G401 (cell line): ENCODE results near the gene ATRAID. TPM values are rescaled to one million over a fixed set of nuclear protein-coding genes. Genes with fewer than 3 reads are reported as not detected.

ENCODE experiments used
- DNase-seq: peaks from one replicate; pipeline ENCODE4 v3.0.0-alpha.2; 2015; ENCODE audit warnings: low spot score
- in situ Hi-C: cut with HindIII; loops from 2 replicates; pipeline ENCODE4 v1.10.0; 2016; ENCODE audit warnings: low sequenced_read_pairs, mixed read lengths
- total RNA-seq: library from RNA; depleted of rRNA; stranded (reverse); fragments of >200 nt; shearing (Covaris generic); gene quantifications from 2 replicates; pipeline ENCODE4 v1.2.3, GENCODE V29; 2014

The ATRAID gene
- total RNA-seq, 1 experiment from 2014 or later: 130 TPM

DNA sequence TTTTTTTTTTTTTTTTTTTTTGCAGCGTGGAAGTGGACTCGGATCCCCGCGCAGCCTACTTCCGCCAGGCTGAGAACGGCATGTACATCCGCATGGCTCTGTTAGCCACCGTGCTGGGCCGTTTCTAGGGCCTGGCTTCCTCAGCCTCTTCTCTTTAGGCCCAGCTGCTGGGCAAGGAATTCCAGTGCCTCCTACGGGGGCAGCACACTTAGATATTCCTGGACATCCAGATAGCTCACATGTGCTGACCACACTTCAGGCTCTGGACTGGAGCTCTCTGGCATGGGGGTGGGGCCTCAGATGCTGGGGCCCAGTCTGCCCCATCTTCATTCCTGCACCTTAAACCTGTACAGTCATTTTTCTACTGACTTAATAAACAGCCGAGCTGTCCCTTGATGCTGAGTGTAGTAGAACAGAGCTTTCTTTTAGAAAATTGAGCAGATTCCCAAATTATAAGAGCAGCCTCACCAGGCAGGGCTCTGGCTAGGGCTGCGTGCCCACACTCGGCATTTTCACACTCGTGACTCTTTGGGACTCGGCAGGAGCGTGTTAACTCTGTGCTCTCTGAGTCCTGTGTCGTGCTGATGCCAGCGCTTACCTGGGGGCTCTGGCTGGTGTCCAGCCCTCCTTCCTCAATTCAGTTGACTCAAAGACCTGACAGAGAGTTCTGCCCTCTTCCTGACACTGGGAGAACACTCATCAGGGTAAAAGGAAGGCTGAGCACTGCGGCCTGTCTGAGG, 31.7 kb downstream of the ATRAID start:
- no peak for DNase-seq
- in situ Hi-C loops: no loop called here

DNA sequence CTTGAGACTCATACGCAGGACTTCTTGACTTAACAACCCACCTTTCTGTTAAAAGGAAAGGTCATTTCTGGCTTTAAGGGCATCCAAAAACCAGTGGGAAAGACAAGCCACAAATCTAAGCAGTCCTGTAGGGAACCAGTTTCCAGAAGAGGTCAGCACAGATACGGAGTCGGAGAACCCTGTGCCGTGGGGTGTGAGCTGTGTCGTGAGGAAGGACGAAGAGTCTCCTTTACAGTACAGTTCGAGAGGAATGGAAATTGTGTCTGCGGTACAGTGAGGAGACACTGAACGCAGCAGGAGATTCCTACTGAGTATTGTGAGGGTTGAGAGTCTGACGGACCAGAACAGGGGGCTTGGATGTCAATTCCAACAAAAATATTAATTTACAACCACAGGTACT, 33.3 kb downstream of the ATRAID start:
- in situ Hi-C loops: no loop called here
- DNase-seq: no peak

DNA sequence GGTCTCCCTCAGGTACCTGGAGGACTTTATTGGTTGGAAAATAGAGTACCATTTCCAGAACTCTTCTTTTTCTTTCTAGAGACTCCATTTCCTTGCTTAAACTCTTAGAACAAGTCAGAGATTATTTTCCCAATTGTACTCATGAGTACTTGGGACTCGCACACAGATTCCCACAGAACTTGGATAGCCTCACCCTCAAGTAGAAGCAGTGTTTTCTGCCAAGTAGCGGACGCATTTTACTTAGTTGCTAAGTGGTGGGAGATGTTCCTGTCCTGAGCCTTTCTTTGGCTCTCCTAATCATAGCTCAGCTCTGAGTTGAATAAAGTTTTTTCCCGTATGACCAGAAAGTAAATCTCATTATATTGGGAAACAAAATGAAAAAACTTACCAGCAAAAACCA, 33.8 kb downstream of the ATRAID start:
- in situ Hi-C loops: no loop called here
- no peak for DNase-seq

DNA sequence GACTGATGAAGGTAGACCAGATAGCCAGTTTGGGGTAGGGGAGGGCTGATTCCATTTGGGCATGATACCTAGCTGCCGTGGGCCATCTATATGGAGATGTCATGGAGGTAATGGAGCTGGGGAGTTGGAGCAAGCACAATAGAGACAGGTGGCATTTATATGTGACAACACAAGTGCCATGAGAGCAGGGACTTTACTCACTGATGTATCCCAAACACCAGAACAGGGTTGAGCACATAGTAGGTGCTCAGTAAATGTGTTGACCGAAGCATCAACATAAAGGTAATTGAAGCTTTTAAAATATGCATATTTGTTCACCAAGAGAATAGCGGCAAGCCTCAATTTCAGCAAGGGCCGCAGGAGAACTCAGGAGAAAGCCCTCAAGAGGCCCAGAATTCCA, 36.1 kb downstream of the ATRAID start:
- no peak for DNase-seq
- in situ Hi-C loops: no loop called here

DNA sequence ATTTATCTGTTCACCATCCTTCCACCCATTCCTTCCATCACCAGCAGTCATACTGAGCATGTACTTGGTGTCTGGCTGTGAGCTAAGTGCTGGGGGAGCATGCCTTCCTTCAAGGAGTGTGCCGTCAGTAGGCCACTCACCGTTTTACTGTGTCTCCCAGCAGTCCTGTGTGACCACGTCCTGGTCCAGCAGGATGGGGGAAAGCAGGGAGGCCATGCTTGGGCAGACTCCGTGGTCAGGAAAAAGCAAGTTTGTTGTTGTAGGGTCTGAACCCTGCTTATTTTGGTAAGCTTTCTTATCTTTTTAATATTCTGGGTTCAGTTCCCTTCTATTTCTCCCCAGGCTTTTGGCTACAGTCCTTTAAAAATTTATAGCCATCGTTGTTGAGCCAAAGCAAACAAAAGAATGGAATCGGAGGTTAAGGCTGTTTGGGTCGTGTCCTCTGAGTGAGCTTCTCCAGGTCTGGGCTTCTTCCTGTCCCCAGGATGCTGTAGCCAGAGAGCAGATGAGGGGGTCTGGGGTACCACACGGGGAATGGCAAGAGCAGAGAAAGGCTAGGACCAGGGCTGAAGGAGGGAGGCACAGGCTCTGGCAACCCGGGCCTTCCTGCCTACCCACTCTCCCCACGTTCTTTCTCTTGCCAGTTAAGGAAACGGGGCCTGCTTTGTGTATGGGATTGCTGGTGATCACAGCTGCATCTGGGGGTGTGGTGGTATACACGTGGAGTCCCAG, 37.5 kb downstream of the ATRAID start:
- in situ Hi-C loops: no loop called here
- DNase-seq: no peak

DNA sequence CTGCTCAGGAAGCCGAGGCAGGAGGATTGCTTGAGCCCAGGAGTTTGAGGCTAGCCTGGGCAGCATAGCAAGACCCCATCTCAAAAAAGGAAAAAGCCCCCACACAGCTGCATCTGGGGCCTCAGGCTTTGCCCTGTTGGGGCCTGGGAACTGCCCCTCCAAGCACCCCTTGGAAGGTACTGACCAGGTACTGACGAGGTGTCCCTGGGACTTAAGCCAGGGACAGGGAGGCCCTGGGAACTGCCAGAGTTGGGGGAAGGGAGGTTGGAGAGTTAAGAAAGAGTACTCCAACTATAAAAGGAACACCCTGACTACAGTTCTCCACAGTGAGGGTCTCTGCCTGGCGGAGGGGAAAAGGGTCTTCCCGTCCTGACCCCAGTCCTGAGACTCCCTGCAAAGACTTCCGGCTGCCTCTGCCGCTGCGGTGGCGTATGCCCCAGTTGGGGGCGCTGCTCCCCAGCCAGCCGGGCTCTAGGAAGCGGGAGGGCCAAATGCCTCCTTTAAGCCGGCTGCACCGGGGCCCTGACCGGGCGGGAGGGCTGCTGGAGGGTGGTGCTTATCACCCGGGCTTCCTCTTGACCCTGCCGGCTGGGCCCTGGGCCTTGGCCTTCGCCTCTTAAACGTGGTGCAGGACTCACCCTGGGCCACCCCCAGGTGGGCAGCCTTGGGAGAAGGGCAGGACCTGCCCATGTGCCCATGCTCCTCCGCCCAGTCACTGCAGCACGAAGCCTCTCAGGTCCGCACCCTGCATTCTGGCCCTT, 38.2 kb downstream of the ATRAID start:
- in situ Hi-C loops: no loop called here

DNA sequence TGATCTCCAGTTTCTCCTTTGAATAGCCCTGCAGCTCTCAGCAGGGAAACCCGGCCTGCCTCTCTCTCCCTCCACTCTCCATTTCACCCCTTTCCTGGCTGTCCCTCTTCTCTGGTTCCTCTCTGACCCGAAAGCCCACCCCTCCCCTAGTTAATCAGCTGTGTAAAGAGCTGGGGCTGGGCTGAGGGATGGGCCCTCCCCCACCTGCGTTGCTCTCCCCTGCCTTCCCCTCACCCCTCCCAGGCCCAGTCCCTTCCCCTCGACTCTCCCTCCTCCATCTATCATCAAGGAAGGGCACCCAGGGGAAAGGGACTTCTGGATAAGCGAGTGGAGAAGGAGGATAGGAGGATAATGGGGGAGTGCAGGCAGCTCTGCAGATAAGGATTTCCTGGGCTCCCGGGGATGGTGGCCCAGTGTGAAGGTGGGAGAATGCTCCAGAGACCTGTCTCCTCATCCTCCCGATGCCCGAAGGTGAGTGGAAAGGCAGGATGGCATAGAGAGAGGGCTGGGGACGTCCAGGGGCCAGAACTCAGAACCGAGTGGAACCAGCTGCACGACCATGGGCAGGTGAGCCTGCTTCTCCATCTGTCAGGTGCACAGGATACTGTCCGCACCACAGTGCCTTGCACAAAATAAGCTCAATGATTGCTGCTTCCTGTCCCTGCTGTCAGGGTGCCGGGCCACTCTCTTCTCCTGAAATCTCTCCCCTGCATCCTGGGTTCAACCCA, 39.0 kb downstream of the ATRAID start:
- DNase-seq: no peak
- in situ Hi-C loops: no loop called here

More for the DNA sequence above, 38.2 kb downstream of the ATRAID start:
- DNase-seq: peak; percentile 9

DNA sequence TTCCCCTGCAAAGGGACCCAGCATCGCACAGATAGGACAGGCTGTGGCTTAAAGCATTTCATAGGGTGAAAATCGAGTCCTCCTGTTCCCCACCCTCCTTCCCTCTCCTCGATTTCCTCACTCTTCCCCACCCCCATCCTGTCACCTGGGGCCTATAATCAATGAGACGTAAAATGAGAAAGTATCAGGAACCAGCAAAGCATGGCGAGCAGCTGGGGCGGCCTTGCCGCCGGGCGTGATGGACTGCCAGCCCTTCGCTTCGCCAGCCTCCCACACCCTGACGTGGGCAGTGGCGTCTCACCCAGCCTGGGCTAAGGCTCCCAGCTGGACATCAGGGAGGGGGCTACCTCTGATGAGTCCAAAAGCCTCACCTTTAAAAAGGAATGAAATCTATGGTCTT, 39.9 kb downstream of the ATRAID start:
- DNase-seq: no peak
- in situ Hi-C loops: no loop called here

DNA sequence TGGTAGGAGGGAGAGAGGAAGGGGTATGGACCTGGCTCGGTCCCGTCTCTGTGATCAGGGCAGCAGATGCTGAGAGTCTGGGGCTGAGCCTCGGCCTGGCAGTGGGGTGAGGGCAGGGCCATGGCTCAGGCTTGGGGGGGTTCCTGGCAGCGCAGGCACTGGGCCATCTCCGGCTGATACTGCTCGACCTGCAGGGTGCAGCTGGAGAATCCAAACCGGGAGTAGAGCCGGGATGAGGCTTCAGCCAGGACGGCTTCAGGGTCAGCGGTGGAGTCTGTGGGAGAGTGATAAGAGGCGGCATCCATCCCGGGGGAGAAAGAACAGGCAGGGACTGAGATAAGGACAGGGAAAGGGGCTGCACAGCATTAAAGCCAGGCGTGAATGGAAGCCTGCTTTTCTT, 43.3 kb downstream of the ATRAID start:
- DNase-seq: no peak
- in situ Hi-C loops: no loop called here

DNA sequence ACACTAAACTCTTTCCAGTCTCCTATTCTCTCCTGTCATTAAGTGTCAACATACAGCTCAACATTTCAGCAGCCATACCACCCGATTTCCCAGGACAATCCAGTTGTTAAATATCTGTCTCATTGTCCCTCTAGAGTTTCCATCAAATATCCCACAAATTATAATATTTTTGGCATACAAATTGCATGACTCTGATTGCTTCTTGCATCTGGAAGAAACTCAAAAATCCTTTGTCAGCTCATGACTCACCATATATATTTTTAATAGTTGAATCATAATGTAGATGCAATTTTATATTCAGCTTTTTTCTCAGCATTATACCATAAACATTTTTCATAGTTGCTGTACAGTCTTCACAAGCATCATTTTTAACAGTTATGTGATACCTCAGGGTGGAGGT, 43.8 kb downstream of the ATRAID start:
- in situ Hi-C loops: no loop called here
- no peak for DNase-seq

DNA sequence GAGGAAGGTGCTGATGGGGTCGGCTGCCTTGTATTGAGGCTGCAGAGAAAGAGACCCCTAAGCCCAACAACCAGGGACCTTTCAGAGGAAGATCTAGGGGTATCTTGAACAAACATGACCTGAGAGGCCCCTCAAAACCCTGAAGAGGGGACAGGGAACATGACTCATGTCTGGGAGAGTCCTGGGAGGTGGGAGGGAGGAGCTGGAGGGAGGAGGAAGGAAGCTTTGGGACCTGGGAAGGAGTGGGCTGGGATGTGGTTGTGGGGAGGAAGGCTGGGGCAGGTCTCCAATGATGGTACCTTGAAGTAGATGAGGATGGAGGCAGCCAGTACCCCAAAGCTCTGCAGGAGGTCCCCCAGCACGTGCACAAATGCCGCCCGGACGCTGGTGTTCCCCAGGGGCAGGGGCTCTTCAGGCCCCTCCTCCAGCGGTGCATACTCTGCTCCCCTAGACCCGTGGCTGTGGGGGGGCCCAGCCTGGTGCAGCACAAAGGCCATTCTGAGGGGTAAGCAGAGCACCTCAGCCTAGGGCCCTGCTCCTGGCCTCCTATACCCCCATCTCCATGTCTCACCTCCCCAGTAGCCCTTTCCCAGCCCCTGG, 45.1 kb downstream of the ATRAID start:
- no peak for DNase-seq
- in situ Hi-C loops: no loop called here

DNA sequence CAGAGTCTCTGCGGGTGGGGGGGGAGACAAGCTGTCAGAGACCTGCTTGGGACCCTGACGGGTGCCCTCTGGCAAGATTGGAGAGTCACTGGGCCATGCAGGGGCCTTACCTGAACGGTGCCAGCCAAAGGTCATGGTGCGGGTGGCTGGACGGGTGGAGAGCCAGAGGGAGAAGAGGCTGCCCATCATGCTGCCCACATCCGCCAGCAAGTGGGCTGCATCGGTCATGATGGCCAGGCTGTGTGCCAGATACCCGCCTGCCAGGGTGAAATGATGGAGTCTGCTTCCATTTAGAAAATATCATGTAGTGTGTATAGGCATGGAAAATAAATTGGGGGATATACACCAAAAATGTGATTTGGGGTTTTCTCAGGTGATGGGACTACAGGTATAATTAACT, 46.2 kb downstream of the ATRAID start:
- in situ Hi-C loops: no loop called here
- DNase-seq: no peak

DNA sequence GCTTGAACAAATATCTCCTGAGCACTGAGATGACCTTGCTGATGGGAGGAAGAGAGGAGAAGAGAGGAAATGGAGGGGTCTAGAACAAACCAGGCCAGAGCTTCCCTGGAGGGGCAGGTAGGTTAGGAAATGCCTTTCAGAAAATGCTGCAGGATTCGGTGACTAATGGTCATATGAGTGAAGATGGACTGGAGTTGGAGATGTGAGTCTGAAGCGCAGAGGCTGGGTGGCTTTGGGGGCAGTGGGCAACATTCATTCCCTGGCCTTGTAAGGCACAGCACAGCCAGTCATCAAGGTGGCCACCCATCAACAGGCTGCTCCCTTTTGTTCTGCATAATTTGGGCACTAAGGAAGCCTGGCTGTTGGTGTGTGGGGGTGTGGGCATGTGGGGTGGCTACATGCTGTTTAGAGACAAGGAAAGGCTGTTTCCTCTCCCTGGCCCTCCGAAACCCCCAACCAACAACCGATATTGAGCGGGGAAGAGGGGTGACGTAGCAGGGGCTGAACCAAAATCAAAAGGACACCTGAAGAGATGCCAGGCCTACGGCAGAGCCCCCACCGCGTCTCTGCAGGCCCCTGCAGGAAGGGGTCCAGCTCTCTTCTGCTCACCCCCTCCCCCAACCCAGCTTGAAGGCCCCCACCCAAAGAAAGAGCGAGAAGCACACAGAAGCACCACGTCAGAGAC, 49.5 kb downstream of the ATRAID start:
- in situ Hi-C loops: no loop called here
- no peak for DNase-seq

DNA sequence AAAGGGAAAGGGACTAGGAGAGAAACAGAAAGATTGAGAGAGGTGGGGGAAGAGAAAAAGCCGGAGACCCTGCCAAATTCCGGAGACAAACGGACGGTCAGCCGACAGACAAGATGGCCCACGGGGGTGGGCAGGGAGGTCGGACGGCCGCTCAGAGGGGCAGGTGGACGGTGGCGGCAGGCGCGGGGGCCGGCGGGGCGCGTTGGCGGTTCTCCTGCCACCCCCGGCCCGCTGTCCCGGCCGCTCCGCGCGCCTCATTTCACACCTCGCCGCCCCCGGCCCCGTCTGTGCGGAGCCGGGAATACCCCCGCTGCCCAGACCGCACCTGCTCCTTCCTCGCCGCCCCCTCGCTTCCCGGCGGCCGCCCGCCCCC, 50.1 kb downstream of the ATRAID start:
- in situ Hi-C loops: no loop called here
- no peak for DNase-seq

DNA sequence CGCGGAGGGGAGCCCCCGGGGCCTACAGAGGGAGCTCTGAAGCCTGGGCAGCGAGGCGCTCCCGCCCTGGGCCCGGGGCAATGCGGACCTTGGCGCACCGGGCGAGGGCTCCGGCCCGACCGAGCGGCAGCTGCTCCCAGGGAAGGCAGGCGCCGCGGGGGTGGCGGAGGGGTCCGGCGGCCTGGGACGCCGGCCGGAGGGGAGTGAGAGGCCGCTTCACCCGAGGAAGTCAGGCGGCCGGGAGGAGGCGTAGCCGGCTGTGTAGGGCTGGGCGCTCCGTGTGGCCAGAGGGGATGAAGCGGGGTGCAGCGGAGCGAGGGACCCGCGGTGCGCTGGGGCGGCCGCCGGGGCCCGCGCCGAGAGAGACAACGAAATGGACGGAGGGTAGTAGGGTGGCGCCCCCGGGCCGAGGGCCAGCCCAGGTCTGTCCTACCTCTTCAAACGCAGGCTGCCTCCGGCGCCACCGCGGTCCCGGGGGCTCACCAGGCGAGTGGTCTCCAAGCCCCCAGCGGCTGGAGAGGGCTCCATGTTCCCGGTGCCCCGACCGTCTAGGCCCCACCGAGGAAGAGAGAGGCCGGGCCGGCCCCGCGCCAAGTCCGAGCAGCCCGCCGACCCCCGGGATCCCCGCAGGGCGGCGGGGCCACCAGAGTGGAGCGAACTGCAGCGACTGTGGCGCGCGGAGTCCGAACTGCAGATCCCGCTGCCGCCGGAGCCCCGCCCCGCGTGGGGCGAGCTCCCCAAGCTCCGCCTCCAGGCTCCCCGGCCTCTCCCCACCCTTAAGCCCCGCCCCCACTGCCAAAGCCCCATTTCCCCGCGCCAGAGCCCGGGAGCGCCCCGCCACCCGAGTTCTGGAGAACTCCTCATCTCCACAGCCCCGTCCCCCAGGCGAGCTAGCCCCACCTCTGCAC, 50.8 kb downstream of the ATRAID start, which contains the start of gene SLC30A3:
Gene SLC30A3, minus strand, starts transcription at position 669 of the 908 bp plus-strand sequence. Its CDS starts 141 bp downstream, at position 528.
- peak; percentile 14 for DNase-seq
- in situ Hi-C loops: no loop called here

DNA sequence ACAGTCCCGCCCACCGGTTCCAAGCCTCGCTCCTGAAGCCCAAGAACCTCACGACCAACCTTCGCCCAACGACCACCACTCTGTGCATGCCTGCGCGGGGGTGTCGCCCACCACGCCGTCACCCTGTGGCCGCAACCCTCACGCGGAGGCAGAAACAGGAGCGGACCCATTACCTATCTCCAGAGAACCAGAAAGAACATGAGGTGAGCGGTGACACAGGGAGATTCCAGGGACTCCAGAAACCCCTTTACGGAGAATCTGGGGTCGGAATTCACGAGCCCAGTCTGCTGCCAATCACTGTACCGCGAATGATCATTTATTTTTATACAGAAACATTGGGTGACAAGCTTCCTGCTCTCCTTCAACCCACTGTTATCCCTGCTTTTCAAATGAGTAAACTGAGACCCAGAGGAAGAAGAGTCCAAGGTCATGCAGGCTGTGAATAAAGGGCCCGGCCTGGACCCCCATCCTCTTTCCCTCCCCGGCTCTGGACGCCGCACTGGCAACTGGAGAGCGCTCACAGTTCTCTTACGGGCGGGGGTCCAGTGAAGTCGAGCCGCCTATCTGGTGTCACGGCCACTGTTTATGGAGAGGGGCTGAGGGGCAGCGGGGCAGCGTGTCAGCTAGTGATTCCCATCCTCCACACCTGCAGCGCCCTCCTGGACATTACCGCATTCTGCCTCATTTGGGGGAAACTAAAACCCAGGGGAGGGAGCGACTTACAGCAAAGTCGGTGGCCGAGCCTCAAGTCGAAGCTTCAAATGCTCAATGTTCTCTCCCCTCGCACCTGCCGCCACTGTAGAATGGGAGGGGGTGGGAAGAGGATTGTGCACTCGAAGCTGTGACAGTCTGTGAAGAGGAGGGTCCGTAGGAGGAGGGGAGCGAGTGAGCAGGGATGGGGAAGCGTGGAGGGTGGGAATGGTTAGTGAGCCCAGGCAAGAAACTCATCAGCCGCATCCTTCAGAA, 51.7 kb downstream of the ATRAID start:
- in situ Hi-C loops: no loop called here
- no peak for DNase-seq
